H1 (cell line): Measurements from ENCODE around the gene DRG1. TPM values are rescaled to one million over a fixed set of nuclear protein-coding genes. Genes with fewer than 3 reads are reported as not detected.

Experiments used
- ASH2L ChIP-seq: fragments of 200-600, 300-600 bp; sonication (generic); IDR thresholded peaks from one replicate; pipeline ENCODE4 v1.7.1; 2017; ENCODE audit warnings: low read length
- ATF3 ChIP-seq: IDR thresholded peaks from 2 replicates; pipeline ENCODE4 v1.6.1; 2011; ENCODE audit warnings: low read depth, mild to moderate bottlenecking, low read length; ENCODE audit not compliant: insufficient read depth
- BACH1 ChIP-seq: IDR thresholded peaks from 2 replicates; pipeline ENCODE4 v1.6.1; 2012; ENCODE audit warnings: low read length, improper control_type of control experiment
- CHD2 ChIP-seq: IDR thresholded peaks from 2 replicates; pipeline ENCODE4 v1.6.1; 2012; ENCODE audit warnings: low read length, improper control_type of control experiment
- EGR1 ChIP-seq: IDR thresholded peaks from 2 replicates; pipeline ENCODE4 v1.6.1; 2011; ENCODE audit warnings: low read depth, low read length, borderline replicate concordance
- GABPA ChIP-seq: IDR thresholded peaks from 2 replicates; pipeline ENCODE4 v1.6.1; 2011; ENCODE audit warnings: mild to moderate bottlenecking, low read length, moderate library complexity, borderline replicate concordance; ENCODE audit not compliant: insufficient read depth
- JUND ChIP-seq: IDR thresholded peaks from 2 replicates; pipeline ENCODE4 v1.6.1; 2011; ENCODE audit warnings: mild to moderate bottlenecking, improper control_type of control experiment, low read length
- KDM4A ChIP-seq: IDR thresholded peaks from one replicate; pipeline ENCODE4 v1.7.1; 2012; ENCODE audit warnings: low read depth, mild to moderate bottlenecking, moderate library complexity, low read length, inconsistent platforms; ENCODE audit not compliant: severe bottlenecking
- KDM5A ChIP-seq: fragments of 200-600 bp; IDR thresholded peaks from 2 replicates; pipeline ENCODE4 v1.7.1; 2012; ENCODE audit warnings: mild to moderate bottlenecking, low read length, inconsistent platforms, mixed read lengths
- MAFK ChIP-seq: IDR thresholded peaks from 2 replicates; pipeline ENCODE4 v1.6.1; 2012; ENCODE audit warnings: low read depth, mild to moderate bottlenecking, improper control_type of control experiment, low read length
- MAX ChIP-seq: IDR thresholded peaks from 2 replicates; pipeline ENCODE4 v1.6.1; 2012; ENCODE audit warnings: inconsistent platforms
- RAD21 ChIP-seq, 2 experiments: IDR thresholded peaks in 1 of 2; conservative IDR thresholded peaks in 1 of 2; 2 replicates each; pipeline ENCODE4 v1.6.1; 2011; ENCODE audit warnings: low read depth in 2 of 2, low read length in 2 of 2, improper control_type of control experiment in 1 of 2, inconsistent platforms in 1 of 2, mild to moderate bottlenecking in 1 of 2, moderate library complexity in 1 of 2
- RBBP5 ChIP-seq: IDR thresholded peaks from 2 replicates; pipeline ENCODE4 v1.7.1; 2012; ENCODE audit warnings: low read depth, mild to moderate bottlenecking, inconsistent platforms, low read length, moderate library complexity, borderline replicate concordance
- RXRA ChIP-seq: IDR thresholded peaks from 2 replicates; pipeline ENCODE4 v1.6.1; 2011; ENCODE audit warnings: low read depth, mild to moderate bottlenecking, low read length, moderate library complexity; ENCODE audit not compliant: insufficient read depth
- SIX5 ChIP-seq: IDR thresholded peaks from 2 replicates; pipeline ENCODE4 v1.6.1; 2011; ENCODE audit warnings: mild to moderate bottlenecking, low read depth, low read length
- SP2 ChIP-seq: IDR thresholded peaks from 2 replicates; pipeline ENCODE4 v1.6.1; 2012; ENCODE audit warnings: mild to moderate bottlenecking, low read length, inconsistent platforms
- SP4 ChIP-seq: IDR thresholded peaks from 2 replicates; pipeline ENCODE4 v1.6.1; 2012; ENCODE audit warnings: low read length, inconsistent platforms
- TBP ChIP-seq: IDR thresholded peaks from 2 replicates; pipeline ENCODE4 v1.6.1; 2011; ENCODE audit warnings: low read depth, low read length, improper control_type of control experiment
- TCF12 ChIP-seq: IDR thresholded peaks from 2 replicates; pipeline ENCODE4 v1.6.1; 2011; ENCODE audit warnings: low read depth, mild to moderate bottlenecking, low read length
- TEAD4 ChIP-seq: IDR thresholded peaks from 2 replicates; pipeline ENCODE4 v1.6.1; 2012; ENCODE audit warnings: low read depth, low read length, inconsistent platforms, mixed read lengths
- USF2 ChIP-seq: IDR thresholded peaks from 2 replicates; pipeline ENCODE4 v1.6.1; 2011; ENCODE audit warnings: low read length, improper control_type of control experiment
- polyA plus RNA-seq, 7 experiments: library from polyadenylated mRNA; depleted of rRNA in 3 of 7; stranded (reverse) in 5 of 7; unstranded in 2 of 7; fragments of >200 nt in 5 of 7; fragments of 200-250 nt in 2 of 7; gene quantifications; 1 replicate in 5 of 7; 2 replicates in 1 of 7; 4 replicates in 1 of 7; pipeline versions ENCODE4 v1.2.1 to v1.2.3, GENCODE V29; 2011 to 2013; ENCODE audit warnings: missing spikeins in 2 of 7, mixed read lengths in 2 of 7
- total RNA-seq: library from RNA; stranded (reverse); fragmentation: NEBNext Ultra II Directional; extraction: Animal tissue kit (Norgen Biotek cat#: 25700); gene quantifications from 2 replicates; pipeline ENCODE4 v1.2.1, GENCODE V29; 2021

DRG1 gene
- total and polyA plus RNA-seq, 2 of the 8 experiments (the other 6 are each of a cell fraction or from before 2014, with no cell fraction given) = 45.3 to 81.9 TPM

- TF ChIP-seq RXRA (no peak), SIX5 (no peak), TCF12 (0 out of 2 replicates have a peak, but pooled peaks have one; percentile 14), KDM5A (no peak; the same call in 1 of the 2 replicates), MAFK (no peak), SP4 (no peak), GABPA (no peak), USF2 (no peak), CHD2 (peak; percentile 92), TEAD4 (0 out of 2 replicates have a peak, but pooled peaks have one; percentile 1), SP2 (peak; percentile 15; the same call in 1 of the 2 replicates), RBBP5 (no peak), TBP (peak; percentile 77; the same call in 1 of the 2 replicates), RAD21 (IDR thresholded peaks at IDR 0.05 in 1 of 2, conservative IDR thresholded peaks at IDR 0.05 in 1 of 2; ENCODE audit: low read depth in 2 of 2, low read length in 2 of 2) (peak in 1 of 2 experiments; percentile 33; a peak in 2 of 4 replicates), ATF3 (no peak), KDM4A (peak; percentile 37), MAX (peak; percentile 33), ASH2L (peak; percentile 71), EGR1 (no peak), BACH1 (peak; percentile 87), JUND (no peak; the same call in none of the 2 replicates)
Measured at GRCh38 chr22:31399211-31400022, at the start of gene DRG1 (continued).
